Fibroblast of lung (primary cell): Measurements from ENCODE around the gene DCLK2. TPM values are rescaled to one million over a fixed set of nuclear protein-coding genes. Genes with fewer than 3 reads are reported as not detected.

Experiments used
- DNase-seq, 2 donors: peaks; one replicate each; pipeline versions ENCODE4 v3.0.0 to v3.0.0-alpha.2; 2010; ENCODE audit warnings: low read depth in 2 of 2
- H2AFZ ChIP-seq: 2 replicates; pipeline ENCODE4 v1.5.1; 2012; ENCODE audit warnings: low read length, control low read depth, inconsistent platforms
- H3K27ac ChIP-seq: 2 replicates; pipeline ENCODE4 v1.5.1; 2011; ENCODE audit warnings: low read length, control low read depth; ENCODE audit not compliant: insufficient read depth
- H3K27me3 ChIP-seq: 2 replicates; pipeline ENCODE4 v1.5.1; 2011; ENCODE audit warnings: mild to moderate bottlenecking, low read length; ENCODE audit not compliant: control insufficient read depth, insufficient read depth
- H3K36me3 ChIP-seq: 2 replicates; pipeline ENCODE4 v1.5.1; 2011; ENCODE audit warnings: low read length; ENCODE audit not compliant: control insufficient read depth, insufficient read depth
- H3K4me1 ChIP-seq: 2 replicates; pipeline ENCODE4 v1.5.1; 2011; ENCODE audit warnings: low read length; ENCODE audit not compliant: control insufficient read depth, insufficient read depth; ENCODE audit errors: extremely low read depth
- H3K4me2 ChIP-seq: 2 replicates; pipeline ENCODE4 v1.5.1; 2011; ENCODE audit warnings: low read length, control low read depth; ENCODE audit not compliant: insufficient read depth; ENCODE audit errors: extremely low read depth
- H3K4me3 ChIP-seq, 4 experiments: fragments of 200-600 bp in 1 of 4; sonication (generic) in 1 of 4; replicated peaks in 1 of 4; 2 replicates each; pipeline ENCODE4 v1.5.1; 2011 to 2016; ENCODE audit warnings: low read length in 4 of 4, low read depth in 3 of 4, mild to moderate bottlenecking in 3 of 4, control low read depth in 2 of 4, inconsistent platforms in 1 of 4, mixed read lengths in 1 of 4; ENCODE audit not compliant: insufficient read depth in 1 of 4; ENCODE audit errors: control extremely low read depth in 1 of 4
- H3K79me2 ChIP-seq: 2 replicates; pipeline ENCODE4 v1.5.1; 2012; ENCODE audit warnings: mild to moderate bottlenecking, low read length, inconsistent platforms; ENCODE audit not compliant: control insufficient read depth, insufficient read depth
- H3K9ac ChIP-seq: 2 replicates; pipeline ENCODE4 v1.5.1; 2011; ENCODE audit warnings: mild to moderate bottlenecking, low read length, control low read depth; ENCODE audit not compliant: insufficient read depth
- H3K9me3 ChIP-seq: 2 replicates; pipeline ENCODE4 v1.5.1; 2012; ENCODE audit warnings: low read depth, low read length; ENCODE audit not compliant: control insufficient read depth, insufficient read depth
- H4K20me1 ChIP-seq: 2 replicates; pipeline ENCODE4 v1.5.1; 2011; ENCODE audit warnings: low read length; ENCODE audit not compliant: control insufficient read depth, insufficient read depth; ENCODE audit errors: extremely low read depth
- EZH2 ChIP-seq: IDR thresholded peaks from 2 replicates; pipeline ENCODE4 v1.5.1; 2012; ENCODE audit warnings: low read length, control low read depth, mild to moderate bottlenecking; ENCODE audit errors: missing control alignments
- polyA plus RNA-seq, 2 donors: library from polyadenylated mRNA; depleted of rRNA in 1 of 2; stranded (reverse) in 1 of 2; unstranded in 1 of 2; fragments of >200 nt; gene quantifications; 2 replicates each; pipeline ENCODE4 v1.2.1, GENCODE V29; 2011 to 2012; ENCODE audit warnings: missing spikeins in 1 of 2
- total RNA-seq: library from RNA; depleted of rRNA; stranded (reverse); fragments of >200 nt; gene quantifications from 2 replicates; pipeline ENCODE4 v1.2.1, GENCODE V29; 2014
- TF ChIP-seq, protein P1 (sequence below), 2 donors: IDR thresholded peaks in 1 of 2; conservative IDR thresholded peaks in 1 of 2; 1 replicate in 1 of 2; 2 replicates in 1 of 2; pipeline ENCODE4 v1.5.1; 2011 to 2012; ENCODE audit warnings: low read length in 2 of 2, control low read depth in 1 of 2, inconsistent platforms in 1 of 2, low read depth in 1 of 2, mild to moderate bottlenecking in 1 of 2

DCLK2 gene
- total and polyA plus RNA-seq, 2 donors (not counting 1 experiment from before 2014, with no cell fraction given): 3.8 to 14.0 TPM

DNA sequence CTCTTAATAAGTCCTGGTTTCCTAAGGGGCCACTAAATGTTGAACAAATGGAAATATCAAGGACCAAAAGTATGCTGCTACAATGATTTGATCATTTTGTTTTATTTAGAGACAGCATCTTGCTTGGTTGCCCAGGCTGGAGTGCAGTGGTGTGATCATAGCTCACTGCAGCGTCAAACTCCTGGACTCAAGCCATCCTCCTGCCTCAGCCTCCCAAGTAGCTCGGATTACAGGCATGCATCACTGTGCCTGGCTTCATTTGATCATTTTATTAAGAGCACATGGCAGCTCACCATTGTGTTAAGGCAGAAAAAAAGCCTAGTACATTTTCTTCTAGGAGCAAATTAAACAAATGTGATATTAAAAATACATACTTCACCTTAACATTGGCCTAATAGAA is 52.7 kb downstream of the DCLK2 start:
- H3K4me1 ChIP-seq: peaks cover 15% of the 10 kb centered on the region
- peak overlapping the region; percentile 43 for H3K27ac ChIP-seq
- H3K27me3 ChIP-seq: no peaks in the 10 kb centered on the region
- H3K36me3 ChIP-seq: no peaks in the 10 kb centered on the region
- H3K9me3 ChIP-seq: no peaks in the 10 kb centered on the region
- no peak overlapping the region for H3K9ac ChIP-seq
- no peak for TF ChIP-seq EZH2
- TF ChIP-seq, protein P1, sequence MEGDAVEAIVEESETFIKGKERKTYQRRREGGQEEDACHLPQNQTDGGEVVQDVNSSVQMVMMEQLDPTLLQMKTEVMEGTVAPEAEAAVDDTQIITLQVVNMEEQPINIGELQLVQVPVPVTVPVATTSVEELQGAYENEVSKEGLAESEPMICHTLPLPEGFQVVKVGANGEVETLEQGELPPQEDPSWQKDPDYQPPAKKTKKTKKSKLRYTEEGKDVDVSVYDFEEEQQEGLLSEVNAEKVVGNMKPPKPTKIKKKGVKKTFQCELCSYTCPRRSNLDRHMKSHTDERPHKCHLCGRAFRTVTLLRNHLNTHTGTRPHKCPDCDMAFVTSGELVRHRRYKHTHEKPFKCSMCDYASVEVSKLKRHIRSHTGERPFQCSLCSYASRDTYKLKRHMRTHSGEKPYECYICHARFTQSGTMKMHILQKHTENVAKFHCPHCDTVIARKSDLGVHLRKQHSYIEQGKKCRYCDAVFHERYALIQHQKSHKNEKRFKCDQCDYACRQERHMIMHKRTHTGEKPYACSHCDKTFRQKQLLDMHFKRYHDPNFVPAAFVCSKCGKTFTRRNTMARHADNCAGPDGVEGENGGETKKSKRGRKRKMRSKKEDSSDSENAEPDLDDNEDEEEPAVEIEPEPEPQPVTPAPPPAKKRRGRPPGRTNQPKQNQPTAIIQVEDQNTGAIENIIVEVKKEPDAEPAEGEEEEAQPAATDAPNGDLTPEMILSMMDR (conservative IDR thresholded peaks at IDR 0.05 in 1 of 2, IDR thresholded peaks at IDR 0.05 in 1 of 2; ENCODE audit: low read depth in 1 of 2, low read length in 2 of 2): no peak
- no peak overlapping the region for H2AFZ ChIP-seq
- H3K4me3 ChIP-seq: no peak overlapping the region
- H3K4me2 ChIP-seq: no peak overlapping the region
- DNase-seq: peak; percentile 86 to 89
- H3K79me2 ChIP-seq: peaks cover 2% of the 10 kb centered on the region
- H4K20me1 ChIP-seq: no peaks in the 10 kb centered on the region

DNA sequence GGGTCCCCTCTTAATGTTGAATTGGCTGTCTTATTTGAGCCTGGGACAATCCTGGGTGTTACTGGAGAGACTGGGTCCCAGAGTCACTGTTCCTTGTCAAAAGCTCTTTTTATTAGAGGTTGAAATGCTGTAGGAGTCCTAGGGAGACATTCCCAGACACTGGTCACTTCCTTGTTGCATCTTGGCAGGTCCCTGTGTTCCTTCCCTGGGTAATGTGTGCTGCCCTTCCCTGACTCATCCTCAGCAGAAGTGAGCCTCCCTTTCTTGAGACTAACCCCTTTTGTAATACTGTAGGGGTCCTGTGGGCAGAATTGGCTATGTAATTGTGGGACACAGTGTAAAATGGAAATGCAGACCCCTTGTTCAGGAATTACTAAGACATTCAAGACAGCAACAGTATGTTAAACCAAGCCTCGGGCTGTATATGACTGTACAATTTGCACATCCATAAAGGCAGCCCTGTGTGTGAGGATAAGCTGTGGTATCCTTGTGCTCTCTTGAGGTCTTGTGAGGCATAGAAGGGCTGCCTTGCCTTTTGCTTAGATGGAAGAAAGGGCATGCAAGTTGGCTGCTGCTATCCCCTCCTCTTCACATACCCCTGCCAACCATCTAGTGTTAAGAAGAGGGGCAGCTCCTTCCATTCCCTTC is 53.5 kb downstream of the DCLK2 start:
- Histone ChIP-seq H3K4me3 (no peak overlapping the region), H3K79me2 (peaks cover 2% of the 10 kb centered on the region), H3K9ac (no peak overlapping the region), H3K27me3 (no peaks in the 10 kb centered on the region), H3K27ac (peak overlapping the region; percentile 43), H3K4me2 (no peak overlapping the region), H2AFZ (no peak overlapping the region), H4K20me1 (no peaks in the 10 kb centered on the region), H3K4me1 (peaks cover 15% of the 10 kb centered on the region), H3K36me3 (no peaks in the 10 kb centered on the region), H3K9me3 (no peaks in the 10 kb centered on the region)
- TF ChIP-seq, protein P1 (conservative IDR thresholded peaks at IDR 0.05 in 1 of 2, IDR thresholded peaks at IDR 0.05 in 1 of 2; ENCODE audit: low read depth in 1 of 2, low read length in 2 of 2): no peak
- no peak for TF ChIP-seq EZH2
- DNase-seq: peak in 1 of 2 donors; percentile 48

DNA sequence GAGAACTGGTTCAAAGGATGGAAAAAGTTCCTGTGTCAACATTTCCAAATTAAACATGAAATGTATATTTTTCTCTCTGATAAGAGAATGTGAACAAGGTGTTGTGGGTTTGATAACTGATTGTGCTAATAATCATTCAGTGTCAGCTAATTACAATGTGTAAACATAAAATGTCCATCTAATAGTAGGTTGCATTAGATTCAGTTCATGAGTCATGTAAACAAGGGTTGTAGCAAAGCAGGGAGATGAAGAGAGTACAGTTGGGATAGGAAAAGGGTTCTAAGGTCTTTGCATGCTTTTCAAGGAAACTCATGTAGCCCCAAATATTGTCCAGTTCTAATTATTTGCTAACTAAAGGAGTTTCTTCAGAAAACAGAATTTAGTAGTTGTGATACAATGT is 55.4 kb downstream of the DCLK2 start:
- Histone ChIP-seq H3K27ac (no peak overlapping the region), H3K9ac (no peak overlapping the region), H3K9me3 (no peaks in the 10 kb centered on the region), H2AFZ (no peak overlapping the region), H3K4me1 (peaks cover 9% of the 10 kb centered on the region), H3K79me2 (no peaks in the 10 kb centered on the region), H4K20me1 (no peaks in the 10 kb centered on the region), H3K4me2 (no peak overlapping the region), H3K36me3 (no peaks in the 10 kb centered on the region), H3K4me3 (no peak overlapping the region), H3K27me3 (no peaks in the 10 kb centered on the region)
- TF ChIP-seq, protein P1 (conservative IDR thresholded peaks at IDR 0.05 in 1 of 2, IDR thresholded peaks at IDR 0.05 in 1 of 2; ENCODE audit: low read depth in 1 of 2, low read length in 2 of 2): no peak
- TF ChIP-seq EZH2: no peak
- peak in 1 of 2 donors; percentile 32 for DNase-seq
